HG03378 (cell line): ENCODE measurements around the gene KRTAP5-3.

Source experiments
- ATAC-seq: cut with Tn5 transposase; IDR thresholded peaks from one replicate; pipeline ENCODE4 v1.9.1; 2021; ENCODE audit warnings: mild to moderate bottlenecking, moderate library complexity; ENCODE audit not compliant: unreplicated experiment

KRTAP5-3 gene

DNA sequence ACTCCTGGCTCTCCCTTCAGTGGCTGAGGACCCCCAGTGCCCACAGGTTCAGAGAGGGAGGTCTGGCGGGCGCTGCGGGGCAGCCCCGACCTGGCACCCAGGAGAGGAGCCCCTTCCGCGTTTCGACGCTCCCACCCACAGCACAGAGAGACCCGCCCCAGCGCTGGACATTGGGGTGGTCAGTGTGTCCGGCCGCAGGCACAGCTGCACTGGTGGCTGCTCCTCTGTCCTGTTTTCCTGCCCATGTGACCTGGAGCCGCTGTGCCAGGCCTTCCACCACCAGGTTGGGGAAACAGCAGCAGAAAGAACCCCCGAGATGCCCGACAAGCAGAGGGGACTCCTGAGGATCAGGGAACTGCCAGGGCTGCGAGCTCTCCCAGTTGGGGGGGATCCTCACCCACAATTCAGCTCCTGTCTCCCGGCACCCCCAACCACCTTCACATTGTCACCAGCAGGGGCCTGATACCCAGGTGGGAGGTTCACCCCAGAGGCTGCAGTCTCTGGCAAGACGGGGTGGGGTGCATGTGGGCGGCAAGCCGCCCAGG is 35.0 kb upstream of the KRTAP5-3 start:
- no peak for ATAC-seq

DNA sequence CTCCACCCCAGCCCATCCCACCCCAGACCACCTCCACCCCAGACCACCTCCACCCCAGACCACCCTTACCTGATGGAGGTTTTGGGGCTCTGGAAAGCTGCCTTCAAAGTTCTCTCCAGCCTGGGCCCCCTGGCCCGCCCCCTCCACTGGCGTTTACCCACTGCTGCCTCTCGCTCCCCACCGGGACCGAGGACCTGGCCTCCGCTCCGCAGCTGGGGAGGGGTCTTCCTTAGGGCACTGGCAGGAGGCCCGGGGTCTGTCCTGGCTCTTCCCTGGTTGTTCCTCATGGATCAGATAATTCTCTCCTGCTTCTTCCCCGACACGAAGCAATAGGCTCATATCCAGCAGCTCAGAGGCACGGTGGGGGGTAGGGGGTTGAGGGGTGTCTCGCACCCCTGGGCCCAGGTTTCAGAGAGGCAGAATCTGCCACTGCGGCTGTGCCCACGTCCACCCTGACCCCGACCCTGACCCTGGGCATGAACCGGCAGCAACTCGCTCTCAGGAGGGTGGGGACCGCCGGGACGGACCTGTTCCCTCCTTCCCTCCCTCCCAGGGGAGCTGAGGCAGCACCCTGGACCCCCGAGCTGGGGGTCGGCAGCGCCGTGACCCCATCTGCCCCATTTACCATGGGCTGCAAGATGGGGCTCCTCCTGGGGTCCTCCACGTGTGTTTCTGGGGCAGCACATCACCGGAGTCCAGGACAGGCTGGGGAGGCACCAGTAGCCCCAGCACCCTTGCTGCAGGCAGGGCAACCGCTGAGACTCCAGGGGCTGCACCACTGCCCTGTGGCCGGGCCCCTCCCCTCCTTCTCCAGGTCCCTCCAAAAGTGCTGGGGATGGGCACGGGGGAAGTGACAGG is 34.3 kb upstream of the KRTAP5-3 start:
- no peak for ATAC-seq

GRCh38 chr11:1641096-1641495 is 32.8 kb upstream of the KRTAP5-3 start:
- no peak for ATAC-seq

DNA sequence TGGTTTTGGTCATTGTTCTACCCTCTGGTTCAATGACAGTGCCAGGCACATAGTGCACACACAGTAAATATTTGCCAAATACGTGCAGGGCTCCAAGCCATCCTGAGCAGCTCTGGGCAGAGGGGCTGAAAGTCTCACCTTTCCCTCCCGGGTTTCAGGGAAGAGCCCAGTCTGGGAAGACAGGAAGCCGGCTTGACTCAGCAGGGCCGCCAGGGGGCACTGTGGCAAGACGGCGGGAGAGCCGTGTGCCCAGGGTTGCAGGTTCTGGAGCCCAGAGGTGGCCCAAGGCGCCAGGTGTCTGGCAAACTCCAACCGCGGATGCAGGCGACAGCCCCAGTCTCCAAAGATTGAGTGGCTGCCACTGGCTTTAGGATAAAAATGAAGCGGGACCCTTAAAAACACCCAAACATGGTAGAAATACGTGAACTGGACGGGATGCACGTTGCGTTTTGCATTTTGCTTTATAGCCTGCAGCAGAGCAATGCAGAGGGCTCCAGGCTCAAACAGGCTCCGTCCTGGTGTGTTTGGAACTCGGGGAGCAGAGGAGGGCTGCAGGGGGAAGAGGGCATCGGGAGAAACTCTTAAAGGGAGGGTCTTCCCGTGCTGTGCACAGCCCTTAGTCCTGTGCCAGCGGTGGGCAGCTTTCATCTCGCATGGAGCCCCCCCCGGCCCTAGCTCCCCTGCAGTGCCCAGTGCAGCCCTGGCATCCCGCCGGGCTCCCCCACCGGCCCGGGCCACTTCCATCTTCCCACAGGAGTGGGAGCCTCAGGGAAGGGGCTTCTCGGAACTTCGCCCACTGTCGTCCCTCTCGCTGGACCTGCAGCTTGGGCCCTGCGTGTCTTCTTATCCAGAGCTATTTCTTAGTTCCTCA is 32.0 kb upstream of the KRTAP5-3 start:
- no peak for ATAC-seq

DNA sequence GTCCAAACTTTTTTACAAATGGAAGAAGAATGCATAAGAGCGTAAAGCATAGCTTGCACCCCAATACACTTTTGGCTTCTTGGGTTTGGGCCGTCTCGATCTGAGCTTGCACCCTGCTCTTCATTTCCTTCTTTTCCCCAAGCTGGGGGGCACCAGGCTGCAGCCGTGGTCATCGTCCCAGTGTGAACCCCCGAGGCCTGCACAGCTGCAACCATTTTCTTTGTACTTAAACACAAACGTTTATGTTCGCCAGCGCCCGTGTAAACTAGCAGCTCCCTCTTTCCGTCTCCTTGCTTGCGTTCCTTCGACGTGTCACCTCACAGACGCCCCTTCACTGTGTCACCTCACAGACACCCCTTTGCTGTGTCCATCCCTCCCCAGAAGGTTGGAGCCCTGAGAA is 31.4 kb upstream of the KRTAP5-3 start:
- ATAC-seq = no peak

GRCh38 chr11:1639102-1639620 is 30.9 kb upstream of the KRTAP5-3 start:
- ATAC-seq = no peak

DNA sequence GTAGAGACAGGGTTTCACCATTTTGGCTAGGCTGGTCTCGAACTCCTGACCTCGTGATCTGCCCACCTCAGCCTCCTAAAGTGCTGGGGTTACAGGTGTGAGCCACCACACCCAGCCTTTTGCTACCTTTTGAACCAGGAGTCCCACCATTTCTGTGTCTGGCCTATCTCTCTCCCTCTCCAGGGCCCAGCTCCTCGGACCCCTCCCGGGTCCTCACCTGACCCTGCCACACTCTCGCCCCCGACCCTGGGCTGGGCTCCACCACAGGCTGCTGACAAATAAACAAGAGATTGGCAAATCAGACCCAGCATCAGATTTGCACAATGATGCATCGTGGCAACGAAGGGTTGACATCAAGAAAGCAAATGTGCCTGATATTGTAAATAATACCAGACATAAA is 30.1 kb upstream of the KRTAP5-3 start:
- no peak for ATAC-seq

GRCh38 chr11:1637628-1638027 is 29.4 kb upstream of the KRTAP5-3 start:
- ATAC-seq = no peak

GRCh38 chr11:1636291-1636950 is 28.2 kb upstream of the KRTAP5-3 start:
- ATAC-seq = no peak

GRCh38 chr11:1633864-1634263 is 25.6 kb upstream of the KRTAP5-3 start:
- ATAC-seq = no peak

DNA sequence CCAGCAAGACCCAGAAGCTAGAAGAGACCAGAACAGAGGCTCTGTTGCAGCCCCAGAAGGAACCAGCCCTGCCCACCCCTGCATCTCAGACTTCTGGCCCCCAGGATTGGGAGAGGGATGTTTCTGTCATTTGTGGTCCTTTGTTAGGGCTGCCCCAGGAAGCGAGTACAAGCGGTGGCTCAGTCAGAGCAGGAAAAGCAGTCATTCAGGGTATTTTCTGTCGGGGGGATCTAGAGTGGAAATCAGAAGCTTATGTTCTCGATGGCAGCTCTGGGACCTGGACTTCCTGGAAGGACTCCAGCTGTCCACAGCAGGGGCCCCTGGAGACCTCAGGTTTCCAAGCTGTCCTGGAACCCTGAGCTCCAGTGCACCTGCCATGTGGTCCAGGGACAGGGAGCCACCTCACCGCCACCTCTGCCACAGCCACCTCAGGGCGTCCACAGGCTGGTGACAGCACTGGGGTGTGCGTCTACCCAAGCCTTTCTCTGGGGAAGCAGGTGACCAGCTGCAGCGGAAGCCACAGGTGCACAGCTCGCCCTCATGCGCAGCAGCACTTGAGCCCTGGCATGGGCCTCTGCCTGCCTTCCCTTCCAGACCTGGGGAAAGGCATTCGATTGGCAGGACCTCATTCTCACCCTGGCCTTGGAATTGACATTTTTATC is 23.9 kb upstream of the KRTAP5-3 start:
- no peak for ATAC-seq

DNA sequence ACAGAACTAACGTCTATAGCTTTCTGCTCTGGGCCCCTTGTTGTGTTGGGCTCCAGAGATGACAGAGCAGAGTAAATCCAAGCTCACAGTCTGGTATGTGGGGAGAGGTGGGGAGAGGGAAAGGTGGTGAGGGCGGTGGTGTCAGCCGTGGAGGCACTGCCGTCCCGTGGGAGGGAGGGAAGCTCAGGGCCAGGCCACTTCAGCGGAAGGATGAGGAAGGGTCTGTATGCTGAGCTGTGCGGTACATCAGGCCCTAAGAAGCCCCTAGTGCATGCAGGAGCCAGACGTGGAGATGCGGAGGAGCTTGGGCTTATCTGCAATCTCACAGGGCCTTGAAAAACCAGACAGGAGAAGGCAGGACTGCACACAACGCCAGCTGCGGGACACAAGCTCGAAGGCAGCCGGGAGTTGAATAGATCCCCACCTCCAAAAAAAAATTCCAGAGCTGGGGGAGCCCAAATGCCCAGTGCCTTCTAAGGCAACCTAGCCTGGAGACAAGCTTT is 22.9 kb upstream of the KRTAP5-3 start:
- ATAC-seq = no peak

DNA sequence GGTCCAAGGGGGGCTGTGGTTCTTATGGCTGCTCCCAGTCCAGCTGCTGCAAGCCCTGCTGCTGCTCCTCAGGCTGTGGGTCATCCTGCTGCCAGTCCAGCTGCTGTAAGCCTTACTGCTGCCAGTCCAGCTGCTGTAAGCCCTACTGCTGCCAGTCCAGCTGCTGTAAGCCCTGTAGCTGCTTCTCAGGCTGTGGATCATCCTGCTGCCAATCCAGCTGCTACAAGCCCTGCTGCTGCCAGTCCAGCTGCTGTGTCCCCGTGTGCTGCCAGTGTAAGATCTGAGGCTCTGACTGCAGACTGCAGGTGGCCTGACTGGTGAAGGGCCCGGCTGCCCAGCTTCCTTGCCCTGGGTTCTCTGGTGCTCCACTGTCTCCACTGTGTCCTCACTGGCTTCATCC is 22.0 kb upstream of the KRTAP5-3 start:
- ATAC-seq = no peak

DNA sequence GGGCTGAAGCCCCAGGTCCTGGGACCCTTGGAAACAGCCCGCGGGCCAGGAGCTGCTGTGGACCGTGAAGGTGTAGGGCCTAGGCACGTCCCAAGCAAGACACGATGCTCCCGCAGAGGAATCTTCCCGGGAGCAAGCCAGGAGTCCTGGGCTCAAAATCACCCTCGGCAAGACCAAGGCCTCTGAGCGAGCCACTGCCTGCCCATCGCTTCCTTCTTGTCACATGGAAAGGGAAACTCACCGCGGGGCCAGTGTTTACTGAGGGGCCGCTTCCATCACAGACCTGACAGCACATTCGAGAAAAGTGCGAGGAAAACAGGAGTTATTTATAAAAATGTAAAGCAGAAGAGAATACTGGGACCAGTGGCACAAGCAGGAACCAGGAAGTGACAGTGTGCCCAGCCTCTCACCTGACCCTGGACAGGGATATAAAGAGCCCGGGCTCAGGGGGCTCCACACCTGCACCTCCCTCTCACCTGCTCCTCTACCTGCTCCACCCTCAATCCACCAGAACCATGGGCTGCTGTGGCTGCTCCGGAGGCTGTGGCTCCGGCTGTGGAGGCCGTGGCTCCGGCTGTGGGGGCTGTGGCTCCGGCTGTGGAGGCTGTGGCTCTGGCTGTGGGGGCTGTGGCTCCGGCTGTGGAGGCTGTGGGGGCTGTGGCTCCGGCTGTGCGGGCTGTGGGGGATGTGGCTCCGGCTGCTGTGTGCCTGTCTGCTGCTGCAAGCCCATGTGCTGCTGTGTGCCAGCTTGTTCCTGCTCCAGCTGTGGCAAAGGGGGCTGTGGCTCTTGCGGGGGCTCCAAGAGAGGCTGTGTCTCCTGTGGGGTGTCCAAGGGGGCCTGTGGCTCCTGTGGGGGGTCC is 21.3 kb upstream of the KRTAP5-3 start, which contains the start of gene KRTAP5-5:
TSS of gene KRTAP5-5 (plus strand) at position 450 of the 860 bp plus-strand sequence. CDS start at position 516, 66 bp downstream.
- no peak for ATAC-seq

DNA sequence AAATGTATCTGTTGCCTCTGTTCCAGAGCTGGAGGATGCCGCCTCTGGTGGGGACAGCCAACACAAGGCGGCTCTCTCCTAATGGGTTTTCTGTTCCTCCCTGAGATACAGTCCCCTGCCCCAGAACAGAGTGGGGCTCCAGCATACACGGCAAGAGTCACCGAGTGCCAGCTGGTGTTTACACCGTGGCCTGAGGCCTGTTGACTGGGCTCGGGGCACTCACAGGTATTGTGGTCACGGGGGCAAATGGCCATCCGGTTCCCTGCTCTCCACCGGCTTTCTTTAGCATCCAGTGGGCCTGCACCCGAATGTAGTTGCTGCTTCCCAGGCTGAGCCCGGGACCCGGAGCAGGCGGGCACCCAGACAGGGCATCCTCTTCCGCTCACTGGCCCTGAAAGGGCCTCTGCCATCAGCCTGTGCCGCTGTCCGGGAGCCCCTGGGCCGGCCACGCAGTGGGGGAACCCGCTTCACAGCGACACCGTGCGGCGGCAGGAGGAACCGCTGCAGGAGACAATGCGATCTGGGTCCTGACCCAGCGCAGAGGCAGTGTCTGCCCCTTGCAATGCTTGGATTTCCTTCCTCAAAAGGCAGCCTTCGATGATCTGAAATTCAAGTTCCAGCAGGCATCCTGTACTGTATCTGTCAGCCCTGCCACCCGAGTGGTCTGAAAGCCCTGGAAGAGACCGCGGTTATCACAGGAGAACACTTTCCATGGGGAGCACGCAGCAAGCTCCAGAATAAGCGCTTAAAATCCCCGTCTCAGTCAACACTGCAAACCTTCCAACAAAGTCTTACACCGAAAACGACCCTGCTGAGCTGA is 20.5 kb upstream of the KRTAP5-3 start:
- no peak for ATAC-seq

GRCh38 chr11:1625541-1625940 is 17.3 kb upstream of the KRTAP5-3 start:
- ATAC-seq = no peak

DNA sequence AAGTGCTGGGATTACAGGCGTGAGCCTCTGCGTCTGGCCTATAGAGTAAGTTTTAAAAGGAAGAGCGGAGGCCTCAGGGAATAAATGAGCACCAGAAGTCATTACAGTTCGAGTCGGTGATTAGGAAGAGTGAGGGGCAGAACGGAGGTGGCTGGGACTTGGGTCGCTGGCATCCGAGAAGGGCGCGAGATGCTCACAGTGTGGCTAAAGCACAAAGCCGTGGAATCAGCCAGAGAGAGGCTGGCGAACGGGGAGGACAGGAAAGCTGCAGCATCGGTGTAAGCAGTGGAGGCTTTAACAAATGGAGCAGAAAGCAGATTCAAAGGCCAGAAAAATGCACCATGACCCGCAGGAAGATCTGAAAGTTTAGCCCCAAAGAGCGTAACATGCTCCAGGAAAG is 16.4 kb upstream of the KRTAP5-3 start:
- ATAC-seq = no peak

GRCh38 chr11:1623716-1624115 is 15.5 kb upstream of the KRTAP5-3 start:
- no peak for ATAC-seq
